DMS114 treated with DMSO at 0.1 percent for 48 hours (cell line): ENCODE results near the gene ZNRF3.
"Not testable (repeated sequence)": the region's sequence is repeated elsewhere in the genome, so short reads cannot be mapped to it uniquely, and the experiment has no call there.

Experiments used
- DNase-seq: peaks from one replicate; lab custom pipeline; 2025; ENCODE audit not compliant: unreplicated experiment; lab: John Stamatoyannopoulos, UW

The ZNRF3 gene

GRCh38 chr22:29030618-29031226 is 147.3 kb downstream of the ZNRF3 start:
- DNase-seq: no peak

- no peak for DNase-seq
Measured at GRCh38 chr22:29031227-29032011, 148.0 kb downstream of the ZNRF3 start.

- no peak for DNase-seq
Measured at GRCh38 chr22:29032014-29032475, 148.7 kb downstream of the ZNRF3 start.

- no peak for DNase-seq
Measured at GRCh38 chr22:29032584-29032983, 149.2 kb downstream of the ZNRF3 start.

- no peak for DNase-seq
Measured at GRCh38 chr22:29037340-29037932, 154.1 kb downstream of the ZNRF3 start.

- no peak for DNase-seq
Measured at GRCh38 chr22:29039148-29039547, 155.8 kb downstream of the ZNRF3 start.

- DNase-seq: not testable (repeated sequence)
Measured at GRCh38 chr22:29039684-29040083, 156.3 kb downstream of the ZNRF3 start.

- peak; percentile 66 for DNase-seq
Measured at GRCh38 chr22:29040385-29041275, 157.3 kb downstream of the ZNRF3 start.

GRCh38 chr22:29041408-29041807 is 158.0 kb downstream of the ZNRF3 start:
- DNase-seq: no peak

- DNase-seq: no peak
Measured at GRCh38 chr22:29043906-29044575, 160.7 kb downstream of the ZNRF3 start.

GRCh38 chr22:29044657-29045176 is 161.3 kb downstream of the ZNRF3 start:
- DNase-seq: no peak

GRCh38 chr22:29048822-29049654 is 165.7 kb downstream of the ZNRF3 start:
- no peak for DNase-seq

GRCh38 chr22:29049655-29050263 is 166.4 kb downstream of the ZNRF3 start:
- DNase-seq: no peak

- no peak for DNase-seq
Measured at GRCh38 chr22:29050457-29050856, 167.1 kb downstream of the ZNRF3 start.

- DNase-seq: no peak
Measured at GRCh38 chr22:29053048-29053702, 169.8 kb downstream of the ZNRF3 start.

- DNase-seq: no peak
Measured at GRCh38 chr22:29054251-29054767, 170.9 kb downstream of the ZNRF3 start.

- no peak for DNase-seq
Measured at GRCh38 chr22:29055192-29055830, 171.9 kb downstream of the ZNRF3 start.

- no peak for DNase-seq
Measured at GRCh38 chr22:29056472-29056871, 173.1 kb downstream of the ZNRF3 start.
